OCI-LY7 (cell line): Measurements from ENCODE around the gene OCRL. TPM values are rescaled to one million over a fixed set of nuclear protein-coding genes. Genes with fewer than 3 reads are reported as not detected.

Experiments
- BruUV-seq: library from RNA; stranded (reverse); fragments of 400-500 nt; replicated peaks from 2 replicates; lab custom pipeline; 2021; lab: Mats Ljungman, UMichigan
- CTCF ChIA-PET: fragments of 300-600 bp; sonication (Branson Sonifier 250); formaldehyde crosslinking; loops from one replicate; lab custom pipeline; 2022; ENCODE audit warnings: antibody characterized with exemption; ENCODE audit not compliant: unreplicated experiment; lab: Charles Lee
- POLR2A ChIA-PET: fragments of 300-600 bp; sonication (Branson Sonifier 250); formaldehyde crosslinking; loops from one replicate; lab custom pipeline; 2022; ENCODE audit warnings: antibody characterized with exemption; lab: Charles Lee
- DNase-seq: peaks from one replicate; pipeline ENCODE4 v3.0.0-alpha.2; 2015; ENCODE audit warnings: low spot score
- H2AFZ ChIP-seq: fragments of 200-600 bp; sonication (generic), shearing (Covaris generic); 2 replicates; pipeline ENCODE4 v1.6.1; 2014; ENCODE audit warnings: mild to moderate bottlenecking, antibody characterized with exemption, low read length, moderate library complexity
- H3K27ac ChIP-seq: fragments of 200-600 bp; sonication (generic); 2 replicates; pipeline ENCODE4 v1.5.1; 2014; ENCODE audit warnings: mixed run types, low read depth, mild to moderate bottlenecking, moderate library complexity, low read length, inconsistent platforms; ENCODE audit not compliant: poor library complexity, severe bottlenecking
- H3K36me3 ChIP-seq: fragments of 200-600 bp; sonication (generic); 2 replicates; pipeline ENCODE4 v1.6.1; 2014; ENCODE audit warnings: mild to moderate bottlenecking, antibody characterized with exemption, low read length, moderate library complexity, mixed read lengths; ENCODE audit not compliant: insufficient read depth
- H3K4me1 ChIP-seq: fragments of 200-600 bp; sonication (generic); 2 replicates; pipeline ENCODE4 v1.5.1; 2014; ENCODE audit warnings: mild to moderate bottlenecking, low read length; ENCODE audit not compliant: insufficient read depth, poor library complexity, severe bottlenecking
- H3K4me2 ChIP-seq: fragments of 200-600 bp; sonication (generic); 2 replicates; pipeline ENCODE4 v1.6.1; 2014; ENCODE audit warnings: mild to moderate bottlenecking, low read length
- H3K4me3 ChIP-seq: fragments of 200-600 bp; sonication (generic); 2 replicates; pipeline ENCODE4 v1.5.1; 2014; ENCODE audit warnings: mild to moderate bottlenecking, low read depth, low read length; ENCODE audit not compliant: poor library complexity, severe bottlenecking
- H3K79me2 ChIP-seq: fragments of 200-600 bp; sonication (generic); 2 replicates; pipeline ENCODE4 v1.6.1; 2016; ENCODE audit warnings: low read depth, mild to moderate bottlenecking, low read length, moderate library complexity, mixed read lengths; ENCODE audit not compliant: insufficient read depth
- H3K9me2 ChIP-seq: fragments of 200-600 bp; sonication (generic); 2 replicates; pipeline ENCODE4 v1.6.1; 2016; ENCODE audit warnings: mild to moderate bottlenecking, low read length, mixed read lengths; ENCODE audit not compliant: insufficient read depth
- H3K9me3 ChIP-seq: fragments of 200-600 bp; sonication (generic); 2 replicates; pipeline ENCODE4 v1.6.1; 2014; ENCODE audit warnings: mild to moderate bottlenecking, mixed run types, low read length, mixed read lengths
- H4K20me1 ChIP-seq: fragments of 200-600 bp; sonication (generic); 2 replicates; pipeline ENCODE4 v1.6.1; 2014; ENCODE audit warnings: mild to moderate bottlenecking, antibody characterized with exemption, low read length, moderate library complexity, mixed read lengths; ENCODE audit not compliant: insufficient read depth
- EZH2phosphoT487 ChIP-seq: fragments of 200-600 bp; sonication (generic); IDR thresholded peaks from 2 replicates; pipeline ENCODE4 v1.6.1; 2018; ENCODE audit warnings: low read depth, borderline replicate concordance, mild to moderate bottlenecking, mixed run types, antibody characterized with exemption, low read length, moderate library complexity, mixed read lengths
- intact Hi-C: fragments of 100-400 bp; cut with micrococcal nuclease; formaldehyde crosslinking; loops from one replicate; pipeline ENCODE4 v1.10.0; 2022; ENCODE audit not compliant: unreplicated experiment
- total RNA-seq, 2 experiments: library from RNA; depleted of rRNA in 1 of 2; stranded (reverse); fragments of >200 nt in 1 of 2; shearing (Covaris generic) in 1 of 2; gene quantifications; 2 replicates each; pipeline ENCODE4 v1.2.3, GENCODE V29; 2014 to 2022
- TF ChIP-seq, protein P1 (sequence below): fragments of 200-600 bp; sonication (generic); conservative IDR thresholded peaks from 2 replicates; pipeline ENCODE4 v1.5.1; 2014; ENCODE audit warnings: mild to moderate bottlenecking, antibody characterized with exemption, low read length, moderate library complexity, mixed read lengths

Gene OCRL
- total RNA-seq, 2 experiments from 2014 or later, result 3.1 to 6.7 TPM

DNA sequence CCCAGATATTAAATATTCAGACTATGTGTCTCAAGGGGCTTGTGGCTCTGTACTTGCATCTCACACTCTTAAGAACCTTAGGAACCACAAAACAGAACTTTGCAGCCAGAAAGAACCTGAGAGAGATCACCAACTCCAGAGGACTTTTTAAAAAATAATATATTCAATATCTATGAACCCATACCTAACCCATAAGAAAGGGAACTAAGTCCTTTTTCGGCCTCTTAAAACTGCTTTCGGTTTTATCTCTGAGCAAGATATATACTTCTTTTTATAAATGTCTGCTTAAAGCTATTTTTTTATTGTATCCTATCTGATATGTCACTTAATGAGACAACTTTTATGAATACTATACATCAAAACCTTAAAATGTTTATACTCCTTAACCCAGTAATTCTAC is 27.6 kb upstream of the OCRL start:
- Histone ChIP-seq H3K4me3 (no peak overlapping the region), H4K20me1 (no peaks in the 10 kb centered on the region), H3K36me3 (no peaks in the 10 kb centered on the region), H3K9me3 (no peaks in the 10 kb centered on the region), H3K4me2 (no peak overlapping the region), H3K79me2 (no peaks in the 10 kb centered on the region), H3K9me2 (no peaks in the 10 kb centered on the region), H3K4me1 (no peaks in the 10 kb centered on the region), H2AFZ (no peak overlapping the region), H3K27ac (no peak overlapping the region)
- no peak for DNase-seq
- intact Hi-C loops, result no loop called here
- POLR2A ChIA-PET, result no interaction called here
- CTCF ChIA-PET, result no interaction called here
- no TSS peak for BruUV-seq
- TF ChIP-seq, protein P1, sequence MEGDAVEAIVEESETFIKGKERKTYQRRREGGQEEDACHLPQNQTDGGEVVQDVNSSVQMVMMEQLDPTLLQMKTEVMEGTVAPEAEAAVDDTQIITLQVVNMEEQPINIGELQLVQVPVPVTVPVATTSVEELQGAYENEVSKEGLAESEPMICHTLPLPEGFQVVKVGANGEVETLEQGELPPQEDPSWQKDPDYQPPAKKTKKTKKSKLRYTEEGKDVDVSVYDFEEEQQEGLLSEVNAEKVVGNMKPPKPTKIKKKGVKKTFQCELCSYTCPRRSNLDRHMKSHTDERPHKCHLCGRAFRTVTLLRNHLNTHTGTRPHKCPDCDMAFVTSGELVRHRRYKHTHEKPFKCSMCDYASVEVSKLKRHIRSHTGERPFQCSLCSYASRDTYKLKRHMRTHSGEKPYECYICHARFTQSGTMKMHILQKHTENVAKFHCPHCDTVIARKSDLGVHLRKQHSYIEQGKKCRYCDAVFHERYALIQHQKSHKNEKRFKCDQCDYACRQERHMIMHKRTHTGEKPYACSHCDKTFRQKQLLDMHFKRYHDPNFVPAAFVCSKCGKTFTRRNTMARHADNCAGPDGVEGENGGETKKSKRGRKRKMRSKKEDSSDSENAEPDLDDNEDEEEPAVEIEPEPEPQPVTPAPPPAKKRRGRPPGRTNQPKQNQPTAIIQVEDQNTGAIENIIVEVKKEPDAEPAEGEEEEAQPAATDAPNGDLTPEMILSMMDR, result no peak
- TF ChIP-seq EZH2phosphoT487, result no peak

DNA sequence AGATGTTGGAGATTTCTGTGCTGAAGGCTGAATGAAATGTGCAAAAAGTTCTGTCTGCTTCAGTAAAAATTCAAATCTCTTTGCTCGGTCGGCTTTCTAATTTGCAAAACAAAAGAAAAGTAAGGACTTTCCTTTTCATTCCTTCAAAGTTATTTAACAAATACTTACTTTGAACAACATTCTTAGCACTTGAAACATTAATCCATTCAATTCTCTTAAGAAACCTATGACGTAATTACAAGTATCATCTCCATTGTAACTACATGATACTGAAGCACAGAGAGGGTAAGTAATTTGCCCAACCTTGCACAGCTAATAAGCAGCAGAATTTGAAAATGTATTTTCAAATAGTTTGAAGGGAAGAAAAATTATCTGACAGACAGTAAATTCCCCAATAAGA is 23.7 kb upstream of the OCRL start:
- BruUV-seq, result no TSS peak
- CTCF ChIA-PET, result no interaction called here
- H2AFZ ChIP-seq, result no peak overlapping the region
- H3K27ac ChIP-seq, result no peak overlapping the region
- no peaks in the 10 kb centered on the region for H3K9me2 ChIP-seq
- no peak overlapping the region for H3K4me3 ChIP-seq
- POLR2A ChIA-PET, result no interaction called here
- TF ChIP-seq, protein P1, result no peak
- TF ChIP-seq EZH2phosphoT487, result no peak
- H3K79me2 ChIP-seq, result no peaks in the 10 kb centered on the region
- H3K4me1 ChIP-seq, result no peaks in the 10 kb centered on the region
- H3K4me2 ChIP-seq, result no peak overlapping the region
- H4K20me1 ChIP-seq, result no peaks in the 10 kb centered on the region
- DNase-seq, result no peak
- H3K36me3 ChIP-seq, result no peaks in the 10 kb centered on the region
- intact Hi-C loops, result no loop called here
- H3K9me3 ChIP-seq, result no peaks in the 10 kb centered on the region

- Histone ChIP-seq H2AFZ (no peak overlapping the region), H3K4me2 (no peak overlapping the region), H3K9me2 (no peaks in the 10 kb centered on the region), H3K4me3 (no peak overlapping the region), H3K4me1 (no peaks in the 10 kb centered on the region), H4K20me1 (no peaks in the 10 kb centered on the region), H3K79me2 (no peaks in the 10 kb centered on the region), H3K36me3 (no peaks in the 10 kb centered on the region), H3K27ac (no peak overlapping the region), H3K9me3 (no peaks in the 10 kb centered on the region)
- intact Hi-C loops, result no loop called here
- ChIA-PET CTCF (no interaction called here), POLR2A (no interaction called here)
- TF ChIP-seq, protein P1, result no peak
- TF ChIP-seq EZH2phosphoT487, result no peak
- no peak for DNase-seq
- BruUV-seq, result no TSS peak
Observed at GRCh38 chrX:129520151-129520550, 19.9 kb upstream of the OCRL start.
